ENCODE results near the gene NPAS4.
"Not testable (repeated sequence)": the region's sequence is repeated elsewhere in the genome, so short reads cannot be mapped to it uniquely, and the experiment has no call there.

NPAS4 gene

GRCh38 chr11:66437979-66438503 is 17.2 kb downstream of the NPAS4 start:
- Histone ChIP-seq H3K27me3 (no peaks in the 10 kb centered on the region), H3K36me3 (peaks cover 18% of the 10 kb centered on the region), H3K4me1 (no peaks in the 10 kb centered on the region), H3K9me3 (no peaks in the 10 kb centered on the region), H3K4me3 (ENCODE audit: low read depth, low read length) (peak overlapping the region; percentile 85)
- TF ChIP-seq CTCF (IDR thresholded peaks at IDR 0.05; ENCODE audit: low read depth, low read length), result no peak
- no peak for DNase-seq

- Histone ChIP-seq H3K27me3 (peaks cover 3% of the 10 kb centered on the region; the same call in 1 of the 2 replicates), H3K36me3 (peaks cover 18% of the 10 kb centered on the region), H3K4me1 (no peaks in the 10 kb centered on the region), H3K4me3 (ENCODE audit: low read depth, low read length) (peak within 1 kb of the TSS; percentile 85), H3K9me3 (no peaks in the 10 kb centered on the region)
- DNase-seq, result peak; percentile 94
- TF ChIP-seq CTCF (IDR thresholded peaks at IDR 0.05; ENCODE audit: low read depth, low read length), result peak; percentile 75
Observed at GRCh38 chr11:66438504-66439466, 17.9 kb downstream of the NPAS4 start, which contains the start of gene MRPL11. Gene MRPL11 (minus strand): TSS chr11:66438848. CDS start chr11:66438754, 94 bp downstream.

- not testable (repeated sequence) for H3K4me3 ChIP-seq (ENCODE audit: low read depth, low read length); H3K9me3 ChIP-seq; H3K4me1 ChIP-seq; H3K27me3 ChIP-seq
- H3K36me3 ChIP-seq, result peaks cover 14% of the 10 kb centered on the region
- peak; percentile 28 for DNase-seq
Observed at GRCh38 chr11:66440101-66440939, 19.5 kb downstream of the NPAS4 start.

GRCh38 chr11:66440940-66441282 is 20.1 kb downstream of the NPAS4 start:
- not testable (repeated sequence) for H3K4me3 ChIP-seq (ENCODE audit: low read depth, low read length); H3K4me1 ChIP-seq; H3K9me3 ChIP-seq; DNase-seq; H3K27me3 ChIP-seq; H3K36me3 ChIP-seq

DNA sequence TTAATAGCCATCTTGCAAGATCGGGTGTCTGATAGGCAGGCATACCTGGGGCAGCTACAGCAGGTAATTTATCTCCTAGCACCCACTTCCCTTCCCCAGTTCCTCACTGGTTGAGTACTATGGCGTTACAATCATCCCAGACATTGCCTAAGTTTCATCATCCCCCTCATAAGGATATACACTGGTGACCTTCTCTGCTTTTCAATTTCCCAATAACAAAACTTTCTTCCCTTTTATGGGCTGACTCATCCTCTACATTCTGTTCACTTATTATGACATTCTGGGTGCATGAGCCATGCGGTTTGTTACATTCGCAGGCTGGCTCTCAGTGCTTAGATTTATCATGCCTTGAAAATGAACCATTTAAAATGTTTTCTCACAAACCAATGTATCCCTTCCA is 22.8 kb downstream of the NPAS4 start:
- TF ChIP-seq CTCF (IDR thresholded peaks at IDR 0.05; ENCODE audit: low read depth, low read length), result no peak

GRCh38 chr11:66447012-66447411 is 26.2 kb downstream of the NPAS4 start:
- no peaks in the 10 kb centered on the region for H3K9me3 ChIP-seq
- DNase-seq, result no peak
- no peak for TF ChIP-seq CTCF (IDR thresholded peaks at IDR 0.05; ENCODE audit: low read depth, low read length)
- H3K4me3 ChIP-seq (ENCODE audit: low read depth, low read length), result no peak overlapping the region
- H3K27me3 ChIP-seq, result peaks cover 50% of the 10 kb centered on the region
- H3K36me3 ChIP-seq, result no peaks in the 10 kb centered on the region
- H3K4me1 ChIP-seq, result no peaks in the 10 kb centered on the region

More for the DNA sequence above, 22.8 kb downstream of the NPAS4 start:
- H3K4me3 ChIP-seq (ENCODE audit: low read depth, low read length), result no peak overlapping the region
- DNase-seq, result no peak
- H3K36me3 ChIP-seq, result no peaks in the 10 kb centered on the region
- H3K9me3 ChIP-seq, result no peaks in the 10 kb centered on the region
- peaks cover 27% of the 10 kb centered on the region for H3K27me3 ChIP-seq
- H3K4me1 ChIP-seq, result no peaks in the 10 kb centered on the region

Data from BE2C (cell line).